Stimulated activated CD4-positive, alpha-beta T cell treated with anti-CD3 and anti-CD28 coated beads, TNF-alpha, amount 100 ng/mL, for 48 hours (primary cell): ENCODE results near the gene FAM13B.

Experiments
- DNase-seq, 3 donors: peaks; one replicate each; pipeline ENCODE4 v3.0.0-alpha.2; 2020; ENCODE audit warnings: low read depth in 3 of 3

The FAM13B gene

DNA sequence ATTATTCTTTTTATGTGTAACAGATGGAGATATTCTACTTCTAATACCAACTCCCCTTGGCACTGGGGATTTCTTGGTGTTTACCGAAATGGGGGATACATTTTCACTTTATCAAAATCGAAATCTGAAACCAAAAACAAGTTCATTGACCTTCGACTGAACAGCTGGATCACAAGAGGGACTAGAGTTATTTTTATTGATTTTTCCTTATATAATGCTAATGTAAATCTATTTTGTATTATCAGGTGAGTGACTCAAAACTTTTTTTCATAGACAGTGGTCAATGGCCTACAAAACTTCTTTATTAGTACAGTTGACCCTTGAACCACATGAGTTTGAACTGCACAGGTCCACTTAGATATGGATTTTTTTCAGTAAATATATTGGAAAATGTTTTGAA is 133.4 kb downstream of the FAM13B start:
- DNase-seq, result no peak

DNA sequence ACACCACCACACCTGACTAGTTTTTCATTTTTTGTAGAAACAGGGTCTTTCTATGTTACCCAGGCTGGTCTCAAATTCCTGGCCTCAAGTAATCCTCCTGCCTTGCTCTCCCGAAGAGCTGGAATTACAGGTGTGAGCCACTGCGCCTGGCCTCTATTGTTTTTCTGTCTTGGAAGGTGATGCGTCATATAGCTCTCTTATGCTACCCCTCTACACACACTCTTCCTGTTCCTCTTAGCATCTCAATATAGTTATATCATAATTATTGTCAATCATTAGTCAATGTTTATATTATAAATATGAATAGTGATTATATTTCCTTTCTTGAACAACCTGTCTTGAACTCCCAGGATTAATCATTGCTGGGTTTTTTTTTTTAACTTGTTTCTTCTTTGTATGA is 136.3 kb downstream of the FAM13B start:
- DNase-seq, result no peak

DNA sequence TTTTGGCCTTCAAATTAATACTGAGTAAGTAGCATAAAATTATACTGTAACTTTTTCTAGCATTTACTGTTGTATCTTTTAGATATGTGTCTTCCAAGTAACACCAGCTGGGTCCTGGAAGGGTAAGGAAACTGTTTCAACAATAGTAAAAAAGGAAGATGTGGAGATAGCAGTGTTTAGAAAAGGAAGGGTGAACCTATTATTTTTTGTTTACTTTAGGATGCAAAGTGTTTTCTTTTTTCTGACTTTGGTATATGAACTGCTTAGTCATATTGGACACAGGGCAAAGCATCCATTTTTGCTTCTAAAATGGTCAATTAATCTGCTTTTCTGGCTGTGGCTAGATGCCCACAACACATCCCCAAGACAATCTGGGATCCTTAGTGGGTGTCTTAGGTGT is 138.3 kb downstream of the FAM13B start:
- no peak for DNase-seq

DNA sequence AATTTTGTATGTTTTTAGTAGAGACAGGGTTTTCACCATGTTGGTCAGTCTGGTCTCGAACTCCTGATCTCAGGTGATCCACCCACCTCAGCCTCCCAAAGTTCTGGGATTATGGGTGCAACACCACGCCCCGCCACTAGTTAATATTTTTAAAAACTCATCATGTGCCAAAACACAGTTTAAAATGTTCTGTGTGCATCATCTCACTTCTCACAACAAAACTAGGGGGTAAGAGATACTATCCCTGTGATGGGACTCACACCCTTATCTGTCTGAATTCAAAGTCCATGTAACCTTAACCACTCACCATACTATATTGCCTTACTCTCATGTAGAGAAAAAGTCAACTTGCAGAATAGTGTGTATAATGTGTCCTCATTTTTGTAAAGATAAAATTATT is 141.0 kb downstream of the FAM13B start:
- no peak for DNase-seq

DNA sequence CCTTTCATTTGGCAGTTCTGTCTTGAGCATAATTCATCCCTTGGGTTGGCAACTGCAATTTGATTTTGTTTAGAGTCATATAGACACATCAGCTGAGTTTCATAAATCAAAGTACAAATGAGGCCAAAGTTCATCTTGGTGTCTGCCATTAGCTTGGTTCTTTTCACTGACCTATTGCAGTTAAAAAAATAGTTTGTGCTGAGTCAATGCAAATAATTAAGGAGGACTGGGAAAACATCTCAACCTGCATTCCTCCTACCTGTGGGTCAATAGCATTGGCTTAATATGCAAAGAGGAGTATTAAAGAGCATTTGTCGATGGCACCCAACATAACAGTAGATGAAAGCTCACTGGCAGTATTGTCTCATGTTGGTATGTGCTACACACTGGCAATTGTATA is 142.0 kb downstream of the FAM13B start:
- DNase-seq, result no peak

DNA sequence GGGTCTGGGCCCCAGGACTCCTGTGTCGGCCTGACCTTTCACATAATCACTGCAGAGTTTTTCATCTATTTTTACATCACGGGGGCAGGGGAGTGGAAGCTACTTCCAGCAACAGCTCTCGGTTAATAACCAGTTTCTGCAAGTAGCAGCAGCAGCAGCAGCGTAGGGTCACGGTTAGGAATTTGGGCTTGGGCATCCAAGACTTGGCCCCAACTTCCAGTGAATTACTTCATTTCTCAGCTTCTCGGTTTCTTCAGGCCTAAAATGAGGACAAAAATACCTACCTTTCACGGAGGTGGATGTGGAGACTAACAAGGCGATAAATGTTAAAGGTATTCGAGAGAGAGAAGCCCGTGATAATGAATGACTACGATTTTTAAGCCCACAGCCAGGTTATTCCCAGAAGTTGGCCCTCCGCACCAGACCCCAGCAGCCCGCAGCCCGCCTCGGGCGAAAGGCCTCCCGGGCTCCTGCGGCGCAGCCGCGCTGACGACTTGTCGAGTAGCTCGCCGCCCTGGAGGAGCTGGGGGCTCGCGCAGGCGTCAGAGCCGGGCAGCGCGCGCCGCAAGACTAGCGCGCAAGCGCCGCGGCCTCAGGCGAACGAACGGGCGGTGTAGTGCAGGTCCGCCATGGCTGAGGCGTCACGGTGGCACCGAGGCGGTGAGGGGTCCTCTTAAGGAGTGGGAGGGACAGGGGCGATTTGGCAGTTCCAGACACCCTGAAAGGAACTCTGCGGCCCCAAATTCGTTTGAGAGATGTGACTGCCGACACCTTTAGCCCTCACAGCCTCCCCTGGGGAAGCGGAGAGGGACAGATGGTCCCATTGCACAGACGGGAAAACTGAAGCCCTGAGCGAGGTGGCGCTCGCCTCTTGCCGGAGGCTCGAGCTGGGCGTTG is 143.8 kb downstream of the FAM13B start, which contains the start of gene PKD2L2:
Gene PKD2L2, plus strand, starts transcription at position 595 of the 897 bp plus-strand sequence. Its CDS starts 35 bp downstream, at position 630.
- DNase-seq, result peak; percentile 62 to 81 (median 65)

DNA sequence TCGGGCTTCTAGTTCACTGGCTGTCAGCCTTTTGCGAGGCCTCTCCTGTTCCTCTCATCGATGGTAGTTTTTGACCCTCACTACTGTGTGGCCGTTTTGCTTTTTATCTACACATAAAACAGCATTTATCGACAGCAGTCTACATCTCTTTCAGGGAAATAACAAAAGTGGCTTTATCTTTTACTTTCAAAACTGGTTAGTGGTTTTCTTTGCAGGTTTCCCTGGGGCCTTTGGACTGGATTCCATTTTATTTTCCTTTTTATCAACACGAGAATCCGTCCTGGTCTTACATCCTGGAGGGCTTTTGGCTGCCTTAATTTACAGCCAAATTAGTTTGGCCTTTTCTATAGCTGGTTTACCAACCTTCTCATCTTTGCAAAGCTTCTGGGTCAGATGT is 144.4 kb downstream of the FAM13B start:
- no peak for DNase-seq
